HCT116 (cell line): ENCODE data around the gene RASGRP2. TPM values are rescaled to one million over a fixed set of nuclear protein-coding genes. Genes with fewer than 3 reads are reported as not detected.

Source experiments
- ATAC-seq: fragments of 200-7000 bp; cut with Tn5 transposase; 2 replicates; pipeline ENCODE4 v1.9.1; 2020; ENCODE audit warnings: mild to moderate bottlenecking, moderate library complexity
- BruUV-seq: library from RNA; stranded (reverse); fragments of 400-500 nt; replicated peaks from 2 replicates; lab custom pipeline; 2021; lab: Mats Ljungman, UMichigan
- CTCF ChIA-PET: fragments of 300-600 bp; sonication (Branson Sonifier 250); formaldehyde crosslinking; loops from one replicate; lab custom pipeline; 2021; ENCODE audit warnings: antibody characterized with exemption; lab: Charles Lee
- POLR2A ChIA-PET: fragments of 300-600, 350-600 bp; sonication (Branson Sonifier 250); formaldehyde crosslinking; loops from one replicate; lab custom pipeline; 2021; ENCODE audit warnings: antibody characterized with exemption; lab: Charles Lee
- RAD21 ChIA-PET, 2 experiments: fragments of 300-600 bp; sonication (Branson Sonifier 250); formaldehyde crosslinking; loops; one replicate each; lab custom pipeline; 2023; ENCODE audit warnings: low total read pairs in 2 of 2; ENCODE audit not compliant: uncharacterized antibody in 2 of 2, unreplicated experiment in 2 of 2, low non-redundant PET in 1 of 2; lab: Charles Lee
- DNase-seq: peaks from one replicate; pipeline ENCODE4 v3.0.0-alpha.2; 2010; ENCODE audit warnings: low read depth, low spot score
- H2AFZ ChIP-seq: fragments of 200-600 bp; shearing (Covaris generic), sonication (generic); 2 replicates; pipeline ENCODE4 v1.6.1; 2017; ENCODE audit warnings: low read depth, mixed run types, mixed read lengths, antibody characterized with exemption, low read length; ENCODE audit not compliant: poor library complexity, severe bottlenecking
- H3K27ac ChIP-seq: 2 replicates; pipeline ENCODE4 v1.5.1; 2012; ENCODE audit warnings: low read depth, low read length
- H3K27me3 ChIP-seq: fragments of 200-600 bp; sonication (generic); 2 replicates; pipeline ENCODE4 v1.6.1; 2016; ENCODE audit warnings: mixed run types, low read length, mixed read lengths; ENCODE audit not compliant: insufficient read depth
- H3K36me3 ChIP-seq, 2 experiments: fragments of 200-500 bp in 1 of 2; fragments of 200-600 bp in 1 of 2; sonication (Bioruptor generic) in 1 of 2; sonication (generic) in 1 of 2; 2 replicates each; pipeline versions ENCODE4 v1.5.1 to v1.6.1; 2014 to 2016; ENCODE audit warnings: low read length in 2 of 2, inconsistent platforms in 1 of 2, mixed read lengths in 1 of 2, mixed run types in 1 of 2; ENCODE audit not compliant: insufficient read depth in 2 of 2, control insufficient read depth in 1 of 2
- H3K4me1 ChIP-seq, 2 experiments: fragments of 200-600 bp in 1 of 2; sonication (generic) in 1 of 2; 2 replicates each; pipeline versions ENCODE4 v1.5.1 to v1.6.1; 2012 to 2017; ENCODE audit warnings: low read length in 2 of 2, inconsistent platforms in 1 of 2, mild to moderate bottlenecking in 1 of 2, mixed read lengths in 1 of 2, mixed run types in 1 of 2, moderate library complexity in 1 of 2; ENCODE audit not compliant: insufficient read depth in 2 of 2, control insufficient read depth in 1 of 2
- H3K4me2 ChIP-seq: fragments of 200-600 bp; sonication (generic); 2 replicates; pipeline ENCODE4 v1.6.1; 2017; ENCODE audit warnings: mixed run types, low read length, mixed read lengths
- H3K4me3 ChIP-seq, 2 experiments: fragments of 200-600 bp in 1 of 2; sonication (generic) in 1 of 2; replicated peaks in 1 of 2; 2 replicates each; pipeline ENCODE4 v1.5.1; 2011 to 2016; ENCODE audit warnings: low read length in 2 of 2, control low read depth in 1 of 2, low read depth in 1 of 2, mild to moderate bottlenecking in 1 of 2, mixed read lengths in 1 of 2, mixed run types in 1 of 2
- H3K79me2 ChIP-seq: fragments of 200-600 bp; sonication (generic); 2 replicates; pipeline ENCODE4 v1.6.1; 2017; ENCODE audit warnings: mild to moderate bottlenecking, mixed run types, low read length, moderate library complexity, mixed read lengths; ENCODE audit not compliant: insufficient read depth
- H3K9ac ChIP-seq: fragments of 200-600 bp; sonication (generic); 2 replicates; pipeline ENCODE4 v1.6.1; 2016; ENCODE audit warnings: low read length, mixed read lengths
- H3K9me2 ChIP-seq: fragments of 200-600 bp; sonication (generic), shearing (Covaris generic); 2 replicates; pipeline ENCODE4 v1.6.1; 2017; ENCODE audit warnings: mixed run types, mild to moderate bottlenecking, moderate library complexity; ENCODE audit not compliant: insufficient read depth
- H3K9me3 ChIP-seq, 2 experiments: fragments of 200-500 bp in 1 of 2; fragments of 200-600 bp in 1 of 2; sonication (Bioruptor generic) in 1 of 2; sonication (generic) in 1 of 2; 2 replicates each; pipeline ENCODE4 v1.6.1; 2014 to 2017; ENCODE audit warnings: low read length in 2 of 2, mixed read lengths in 2 of 2, inconsistent platforms in 1 of 2, low read depth in 1 of 2, mild to moderate bottlenecking in 1 of 2, mixed run types in 1 of 2, moderate library complexity in 1 of 2; ENCODE audit not compliant: control insufficient read depth in 1 of 2, insufficient read depth in 1 of 2
- H4K20me1 ChIP-seq: fragments of 200-600 bp; sonication (generic), shearing (Covaris generic); 2 replicates; pipeline ENCODE4 v1.6.1; 2017; ENCODE audit warnings: mixed run types, mild to moderate bottlenecking, moderate library complexity; ENCODE audit not compliant: insufficient read depth
- CTCF ChIP-seq, 3 experiments: fragments of 200-600 bp in 1 of 3; sonication (generic) in 1 of 3; IDR thresholded peaks in 2 of 3; conservative IDR thresholded peaks in 1 of 3; 2 replicates each; pipeline ENCODE4 v1.5.1; 2012 to 2017; ENCODE audit warnings: low read depth in 2 of 3, low read length in 2 of 3, antibody characterized with exemption in 1 of 3, borderline replicate concordance in 1 of 3, control low read depth in 1 of 3, mild to moderate bottlenecking in 1 of 3, mixed read lengths in 1 of 3, mixed run types in 1 of 3, moderate library complexity in 1 of 3; ENCODE audit not compliant: insufficient read depth in 1 of 3
- EGR1 ChIP-seq: IDR thresholded peaks from 2 replicates; pipeline ENCODE4 v1.6.1; 2012; ENCODE audit warnings: low read depth
- FOSL1 ChIP-seq: IDR thresholded peaks from 2 replicates; pipeline ENCODE4 v1.6.1; 2012; ENCODE audit warnings: low read depth
- MAX ChIP-seq: IDR thresholded peaks from 2 replicates; pipeline ENCODE4 v1.6.1; 2012
- POLR2A ChIP-seq: IDR thresholded peaks from 2 replicates; pipeline ENCODE4 v1.7.0; 2011; ENCODE audit warnings: borderline replicate concordance; ENCODE audit not compliant: insufficient read depth, insufficient read length; ENCODE audit errors: extremely low read depth
- REST ChIP-seq: IDR thresholded peaks from 2 replicates; pipeline ENCODE4 v1.6.1; 2012; ENCODE audit warnings: low read depth
- SIN3A ChIP-seq: IDR thresholded peaks from 2 replicates; pipeline ENCODE4 v1.6.1; 2012; ENCODE audit warnings: low read depth
- TCF7L2 ChIP-seq: IDR thresholded peaks from 2 replicates; pipeline ENCODE4 v1.7.0; 2011; ENCODE audit warnings: borderline replicate concordance, inconsistent platforms; ENCODE audit not compliant: insufficient read depth, insufficient read length; ENCODE audit errors: extremely low read depth
- ZBTB33 ChIP-seq: IDR thresholded peaks from 2 replicates; pipeline ENCODE4 v1.6.1; 2011; ENCODE audit warnings: mild to moderate bottlenecking, low read length, moderate library complexity; ENCODE audit not compliant: insufficient replicate concordance; ENCODE audit errors: extremely low read depth
- ZFX ChIP-seq: fragments of 450-650 bp; IDR thresholded peaks from 2 replicates; pipeline ENCODE4 v1.6.1; 2017
- intact Hi-C: fragments of 100-400 bp; cut with micrococcal nuclease; formaldehyde crosslinking; loops from 2 replicates; pipeline ENCODE4 v1.10.0; 2022
- total RNA-seq: library from RNA; stranded (reverse); gene quantifications from one replicate; pipeline ENCODE4 v1.2.1, GENCODE V29; 2021; ENCODE audit not compliant: unreplicated experiment

Gene RASGRP2
- total RNA-seq, 1 experiment from 2014 or later, result 12.8 TPM

- H3K4me3 ChIP-seq, result no peak overlapping the region
- no peaks in the 10 kb centered on the region for H4K20me1 ChIP-seq
- H3K9me2 ChIP-seq, result no peaks in the 10 kb centered on the region
- H3K9ac ChIP-seq, result no peak overlapping the region
- no peaks in the 10 kb centered on the region for H3K9me3 ChIP-seq
- H3K36me3 ChIP-seq, result no peaks in the 10 kb centered on the region
- POLR2A ChIA-PET, result no interaction called here
- intact Hi-C loops, result no loop called here
- no peak for TF ChIP-seq EGR1
- no peak for TF ChIP-seq TCF7L2
- no peak for TF ChIP-seq POLR2A
- no peak for TF ChIP-seq SIN3A
- no peak for TF ChIP-seq ZFX
- no peak for TF ChIP-seq FOSL1
- no peak for TF ChIP-seq MAX
- TF ChIP-seq ZBTB33, result no peak
- TF ChIP-seq CTCF (IDR thresholded peaks at IDR 0.05 in 2 of 3, conservative IDR thresholded peaks at IDR 0.05 in 1 of 3; ENCODE audit: borderline replicate concordance in 1 of 3, insufficient read depth in 1 of 3, low read depth in 2 of 3, low read length in 2 of 3), result no peak
- TF ChIP-seq REST, result no peak
- RAD21 ChIA-PET, result no interaction called here
- H3K79me2 ChIP-seq, result no peaks in the 10 kb centered on the region
- no peak overlapping the region for H3K4me2 ChIP-seq
- no peak for ATAC-seq
- H3K4me1 ChIP-seq, result peaks cover 0 to 11% of the 10 kb centered on the region in 2 experiments; a peak in 2 of 4 replicates
- H3K27me3 ChIP-seq, result 0 out of 2 replicates have a peak, but pooled peaks cover 6% of the 10 kb centered on the region
- no peak overlapping the region for H2AFZ ChIP-seq
- BruUV-seq, result no TSS peak
- CTCF ChIA-PET, result no interaction called here
- H3K27ac ChIP-seq, result no peak overlapping the region
- DNase-seq, result no peak
Observed at GRCh38 chr11:64684357-64684756, 59.6 kb downstream of the RASGRP2 start.
